GM12878 (cell line): ENCODE data around the gene LRP1B. TPM values are rescaled to one million over a fixed set of nuclear protein-coding genes. Genes with fewer than 3 reads are reported as not detected.

Experiments
- ATAC-seq: fragments of 200-7000 bp; cut with Tn5 transposase; 3 replicates; pipeline ENCODE4 v1.9.1; 2020; ENCODE audit warnings: mild to moderate bottlenecking, moderate library complexity
- BruUV-seq: library from RNA; stranded (reverse); fragments of 400-500 nt; replicated peaks from 2 replicates; lab custom pipeline; 2021; lab: Mats Ljungman, UMichigan
- CTCF ChIA-PET: fragments of 300-600 bp; sonication (Branson Sonifier 250); formaldehyde crosslinking; extraction: SDS; loops from one replicate; lab custom pipeline; 2021; ENCODE audit warnings: inconsistent platforms; lab: Yijun Ruan, JAX
- POLR2A ChIA-PET: fragments of 350-600 bp; formaldehyde crosslinking; extraction: SDS; loops from one replicate; lab custom pipeline; 2021; ENCODE audit warnings: inconsistent platforms; lab: Charles Lee
- RAD21 ChIA-PET: fragments of 300-600 bp; sonication (Branson Sonifier 250); formaldehyde crosslinking; loops from one replicate; lab custom pipeline; 2023; ENCODE audit warnings: antibody characterized with exemption; ENCODE audit not compliant: unreplicated experiment; lab: Charles Lee
- SMC1A ChIA-PET: fragments of 300-600 bp; sonication (Branson Sonifier 250); formaldehyde crosslinking; loops from one replicate; lab custom pipeline; 2023; ENCODE audit not compliant: unreplicated experiment, uncharacterized antibody; lab: Charles Lee
- DNase-seq: peaks from one replicate; pipeline ENCODE4 v3.0.0-alpha.2; 2011; ENCODE audit warnings: low read depth, low spot score
- FAIRE-seq: peaks from 3 replicates; lab custom pipeline; 2011; peaks lifted over from hg19 to GRCh38; lab: Jason Lieb, UNC
- H2AFZ ChIP-seq: 2 replicates; pipeline ENCODE4 v1.6.0; 2011; ENCODE audit warnings: low read depth, low read length, control low read depth; ENCODE audit not compliant: control insufficient read depth
- H3K27ac ChIP-seq: 2 replicates; pipeline ENCODE4 v1.5.1; 2011; ENCODE audit warnings: control low read depth; ENCODE audit not compliant: control insufficient read depth, insufficient read depth
- H3K27me3 ChIP-seq, 2 experiments: replicated peaks in 1 of 2; 2 replicates each; pipeline versions ENCODE4 v1.6.0 to v1.6.1; 2011; ENCODE audit warnings: low read length in 1 of 2; ENCODE audit not compliant: control insufficient read depth in 2 of 2, insufficient read depth in 2 of 2
- H3K36me3 ChIP-seq, 2 experiments: 2 replicates each; pipeline ENCODE4 v1.5.1; 2011; ENCODE audit warnings: low read length in 1 of 2; ENCODE audit not compliant: control insufficient read depth in 2 of 2, insufficient read depth in 2 of 2
- H3K4me1 ChIP-seq: 2 replicates; pipeline ENCODE4 v1.6.1; 2011; ENCODE audit warnings: mild to moderate bottlenecking, low read length, moderate library complexity, mixed read lengths; ENCODE audit not compliant: control insufficient read depth, insufficient read depth
- H3K4me2 ChIP-seq: 2 replicates; pipeline ENCODE4 v1.6.0; 2011; ENCODE audit warnings: control low read depth; ENCODE audit not compliant: control insufficient read depth, insufficient read depth
- H3K4me3 ChIP-seq: fragments of 200-600 bp; sonication (generic); 2 replicates; pipeline ENCODE4 v1.5.1; 2016
- H3K79me2 ChIP-seq: 2 replicates; pipeline ENCODE4 v1.6.0; 2011; ENCODE audit warnings: low read length; ENCODE audit not compliant: control insufficient read depth, insufficient read depth
- H3K9ac ChIP-seq: 2 replicates; pipeline ENCODE4 v1.8.0; 2011; ENCODE audit warnings: low read length, control low read depth, mixed read lengths; ENCODE audit not compliant: control insufficient read depth, insufficient read depth
- H3K9me3 ChIP-seq: replicated peaks from 3 replicates; pipeline ENCODE4 v1.5.1; 2011; ENCODE audit warnings: mild to moderate bottlenecking, low read length; ENCODE audit not compliant: control insufficient read depth, insufficient read depth
- H4K20me1 ChIP-seq: 2 replicates; pipeline ENCODE4 v1.6.0; 2011; ENCODE audit not compliant: control insufficient read depth, insufficient read depth
- BRCA1 ChIP-seq: IDR thresholded peaks from 2 replicates; pipeline ENCODE4 v1.6.1; 2011; ENCODE audit warnings: low read depth, low read length, improper control_type of control experiment
- CHD1 ChIP-seq: IDR thresholded peaks from 2 replicates; pipeline ENCODE4 v1.6.1; 2012; ENCODE audit warnings: low read depth, low read length, improper control_type of control experiment
- EED ChIP-seq: sonication (generic); IDR thresholded peaks from 2 replicates; pipeline ENCODE4 v1.6.1; 2016; ENCODE audit warnings: antibody characterized with exemption, low read depth
- HDAC6 ChIP-seq: fragments of 200-600 bp; sonication (generic); IDR thresholded peaks from one replicate; pipeline ENCODE4 v1.8.0; 2017; ENCODE audit warnings: antibody characterized with exemption; ENCODE audit not compliant: unreplicated experiment
- HDGF ChIP-seq: fragments of 450-650 bp; IDR thresholded peaks from 2 replicates; pipeline ENCODE4 v1.6.1; 2016; ENCODE audit warnings: antibody characterized with exemption
- IKZF2 ChIP-seq, 2 experiments: fragments of 450-650 bp; IDR thresholded peaks; 2 replicates each; pipeline ENCODE4 v1.6.1; 2017; ENCODE audit warnings: mild to moderate bottlenecking in 2 of 2, moderate library complexity in 2 of 2
- MXI1 ChIP-seq: fragments of 150-350 bp; IDR thresholded peaks from 2 replicates; pipeline ENCODE4 v1.6.1; 2011; ENCODE audit warnings: low read depth, mild to moderate bottlenecking, inconsistent platforms, low read length, improper control_type of control experiment
- NFYA ChIP-seq: IDR thresholded peaks from 2 replicates; pipeline ENCODE4 v1.6.1; 2011; ENCODE audit warnings: low read depth, mild to moderate bottlenecking, low read length, improper control_type of control experiment, borderline replicate concordance
- NKRF ChIP-seq: fragments of 450-650 bp; conservative IDR thresholded peaks from 2 replicates; pipeline ENCODE4 v1.6.1; 2017; ENCODE audit warnings: mild to moderate bottlenecking, moderate library complexity
- POLR2A ChIP-seq: IDR thresholded peaks from 2 replicates; pipeline ENCODE4 v1.6.1; 2011; ENCODE audit warnings: low read depth, mild to moderate bottlenecking, low read length
- RAD21 ChIP-seq: IDR thresholded peaks from 2 replicates; pipeline ENCODE4 v1.6.1; 2011; ENCODE audit warnings: mild to moderate bottlenecking, low read depth, low read length, moderate library complexity; ENCODE audit not compliant: insufficient read depth
- SREBF1 ChIP-seq: IDR thresholded peaks from 2 replicates; pipeline ENCODE4 v1.6.1; 2012; ENCODE audit warnings: mild to moderate bottlenecking, low read length
- SREBF2 ChIP-seq: IDR thresholded peaks from 2 replicates; pipeline ENCODE4 v1.6.1; 2012; ENCODE audit warnings: mild to moderate bottlenecking, low read length
- STAT1 ChIP-seq: fragments of 450-650 bp; conservative IDR thresholded peaks from 2 replicates; pipeline ENCODE4 v1.6.1; 2014; ENCODE audit warnings: antibody characterized with exemption, mild to moderate bottlenecking
- TAF1 ChIP-seq: IDR thresholded peaks from 2 replicates; pipeline ENCODE4 v1.6.1; 2011; ENCODE audit warnings: mild to moderate bottlenecking, low read depth, low read length, borderline replicate concordance
- TBL1XR1 ChIP-seq: IDR thresholded peaks from 2 replicates; pipeline ENCODE4 v1.6.1; 2012; ENCODE audit warnings: low read depth, low read length, improper control_type of control experiment
- ZNF384 ChIP-seq: IDR thresholded peaks from 2 replicates; pipeline ENCODE4 v1.6.1; 2012; ENCODE audit warnings: low read depth, mild to moderate bottlenecking, low read length, improper control_type of control experiment, borderline replicate concordance
- ZNF687 ChIP-seq: fragments of 450-650 bp; IDR thresholded peaks from 2 replicates; pipeline ENCODE4 v1.6.1; 2017; ENCODE audit warnings: mild to moderate bottlenecking, moderate library complexity
- ZZZ3 ChIP-seq: IDR thresholded peaks from 2 replicates; pipeline ENCODE4 v1.6.1; 2011; ENCODE audit warnings: low read depth; ENCODE audit not compliant: control insufficient read depth, insufficient read length
- WGBS: methylation state at CpG from one replicate; pipeline ENCODE4 v1.1.6; 2016; ENCODE audit warnings: low lambda C conversion rate; ENCODE audit not compliant: insufficient replicate concordance, insufficient coverage; ENCODE audit errors: missing lambda C conversion rate; 5-methylcytosine and 5-hydroxymethylcytosine counted together
- in situ Hi-C: fragments of 300-500 bp; cut with MboI; formaldehyde crosslinking; loops from 9 replicates; pipeline ENCODE4 v1.14.3; 2018; ENCODE audit warnings: mixed read lengths
- intact Hi-C: fragments of 100-400 bp; cut with micrococcal nuclease; formaldehyde crosslinking; loops from one replicate; pipeline ENCODE4 v1.14.2; 2022; ENCODE audit not compliant: unreplicated experiment
- polyA plus RNA-seq, 11 experiments: library from polyadenylated mRNA; depleted of rRNA in 4 of 11; unstranded in 6 of 11; stranded (reverse) in 5 of 11; fragments of >200 nt; fragmentation: Nextera tagmentation in 4 of 11; fragmentation: Illumina TruSeq in 1 of 11; extraction: Ambion mirVana in 4 of 11; extraction: Trizol in 1 of 11; gene quantifications; 1 replicate in 1 of 11; 2 replicates in 10 of 11; pipeline versions ENCODE4 v1.2.1 to v1.2.3, GENCODE V29; 2011 to 2016; ENCODE audit warnings: inconsistent platforms in 2 of 11, missing spikeins in 2 of 11, low read depth in 1 of 11
- total RNA-seq, 4 experiments: library from RNA; depleted of rRNA in 3 of 4; stranded (reverse); fragments of >200 nt in 3 of 4; fragmentation: Illumina TruSeq in 1 of 4; extraction: Trizol in 1 of 4; gene quantifications; 2 replicates each; pipeline versions ENCODE4 v1.2.1 to v1.2.3, GENCODE V29; 2013 to 2021
- TF ChIP-seq, protein P1 (sequence below): fragments of 450-650 bp; IDR thresholded peaks from 2 replicates; pipeline ENCODE4 v1.6.1; 2016; ENCODE audit warnings: mild to moderate bottlenecking

The LRP1B gene
- total and polyA plus RNA-seq, 10 of the 15 experiments (the other 5 are each of a cell fraction or from before 2014, with no cell fraction given), result under 0.01 to 0.06 (median 0.03) TPM; not detected in 5

DNA sequence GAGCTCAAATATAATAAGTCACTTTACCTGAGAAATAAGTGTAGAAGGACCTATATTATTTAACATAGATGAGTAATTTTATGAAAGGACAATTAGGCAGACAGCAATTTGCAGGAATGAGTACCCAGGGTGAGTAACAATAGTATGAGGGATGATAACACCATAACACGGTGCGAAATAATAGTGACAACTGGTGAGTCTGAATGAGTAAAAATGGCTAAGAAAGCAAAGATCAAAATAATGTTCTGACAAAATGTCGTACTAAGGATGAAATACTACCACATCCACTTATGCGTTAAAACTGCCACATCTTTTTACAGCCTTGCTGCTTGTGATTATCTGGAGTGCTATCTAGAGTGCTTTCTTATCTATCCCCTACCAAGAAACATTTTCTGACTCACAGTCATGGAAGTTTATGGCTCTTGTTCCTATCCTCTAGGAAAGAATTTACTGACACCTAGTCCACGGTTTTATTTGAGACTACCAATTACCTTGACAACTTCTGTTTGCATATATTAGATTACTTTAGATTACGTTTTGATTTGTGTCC lies 929.7 kb downstream of the LRP1B start:
- Histone ChIP-seq H3K27ac (no peak overlapping the region), H4K20me1 (no peaks in the 10 kb centered on the region), H2AFZ (no peak overlapping the region), H3K4me3 (no peak overlapping the region), H3K36me3 (no peaks in the 10 kb centered on the region), H3K4me1 (no peaks in the 10 kb centered on the region), H3K27me3 (no peaks in the 10 kb centered on the region), H3K4me2 (no peak overlapping the region), H3K9ac (no peak overlapping the region), H3K9me3 (no peaks in the 10 kb centered on the region), H3K79me2 (no peaks in the 10 kb centered on the region)
- BruUV-seq, result no TSS peak
- POLR2A ChIA-PET, result no interaction called here
- WGBS, result 27% methylated on average over 6 of the region's 6 CpGs
- SMC1A ChIA-PET, result no interaction called here
- no peak for TF ChIP-seq MXI1
- TF ChIP-seq EED, result no peak
- no peak for TF ChIP-seq HDGF
- no peak for TF ChIP-seq BRCA1
- no peak for TF ChIP-seq ZNF687
- no peak for TF ChIP-seq ZNF384
- TF ChIP-seq SREBF1, result no peak
- no peak for TF ChIP-seq HDAC6
- TF ChIP-seq STAT1, result no peak
- TF ChIP-seq RAD21, result no peak
- no peak for TF ChIP-seq IKZF2 (IDR thresholded peaks at IDR 0.05)
- no peak for TF ChIP-seq ZZZ3
- TF ChIP-seq TBL1XR1, result no peak
- no peak for TF ChIP-seq CHD1
- TF ChIP-seq NFYA, result no peak
- TF ChIP-seq POLR2A, result no peak
- TF ChIP-seq, protein P1, sequence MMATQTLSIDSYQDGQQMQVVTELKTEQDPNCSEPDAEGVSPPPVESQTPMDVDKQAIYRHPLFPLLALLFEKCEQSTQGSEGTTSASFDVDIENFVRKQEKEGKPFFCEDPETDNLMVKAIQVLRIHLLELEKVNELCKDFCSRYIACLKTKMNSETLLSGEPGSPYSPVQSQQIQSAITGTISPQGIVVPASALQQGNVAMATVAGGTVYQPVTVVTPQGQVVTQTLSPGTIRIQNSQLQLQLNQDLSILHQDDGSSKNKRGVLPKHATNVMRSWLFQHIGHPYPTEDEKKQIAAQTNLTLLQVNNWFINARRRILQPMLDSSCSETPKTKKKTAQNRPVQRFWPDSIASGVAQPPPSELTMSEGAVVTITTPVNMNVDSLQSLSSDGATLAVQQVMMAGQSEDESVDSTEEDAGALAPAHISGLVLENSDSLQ, result no peak
- TF ChIP-seq TAF1, result no peak
- no peak for TF ChIP-seq NKRF
- TF ChIP-seq SREBF2, result no peak
- in situ Hi-C loops, result no loop called here
- no peak for DNase-seq
- ATAC-seq, result no peak
- RAD21 ChIA-PET, result no interaction called here
- intact Hi-C loops, result no loop called here
- CTCF ChIA-PET, result no interaction called here
- FAIRE-seq, result no peak
